Activated CD8-positive, alpha-beta memory T cell treated with anti-CD3 and anti-CD28 coated beads, Interleukin-2, amount 50 U/mL, for 24 hours (primary cell): ENCODE results near the gene SRCIN1.

Experiments
- DNase-seq: peaks from one replicate; pipeline ENCODE4 v3.0.0-alpha.2; 2020; ENCODE audit errors: extremely low read depth

SRCIN1 gene

DNA sequence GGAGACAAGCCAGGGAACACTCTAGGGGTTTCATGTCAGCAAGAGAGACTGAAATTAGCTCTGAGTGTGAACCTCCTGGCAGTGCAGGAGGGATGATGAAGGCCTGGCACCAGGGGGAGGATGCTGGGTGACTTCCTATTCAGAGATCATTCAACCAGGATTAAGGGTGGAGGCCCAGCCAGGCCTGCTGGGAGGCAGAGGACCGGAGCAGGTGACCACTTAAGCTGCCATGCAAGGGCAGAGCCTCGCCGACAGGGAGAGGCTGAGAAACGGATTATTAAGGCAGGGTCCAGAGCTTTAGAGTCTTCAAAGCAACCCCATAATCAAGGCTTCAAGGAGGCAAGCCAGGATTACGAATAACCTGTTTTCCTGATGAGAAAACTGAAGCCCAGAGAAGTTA lies 10.6 kb upstream of the SRCIN1 start:
- no peak for DNase-seq

GRCh38 chr17:38613981-38614779 lies 8.4 kb upstream of the SRCIN1 start:
- DNase-seq = no peak

DNA sequence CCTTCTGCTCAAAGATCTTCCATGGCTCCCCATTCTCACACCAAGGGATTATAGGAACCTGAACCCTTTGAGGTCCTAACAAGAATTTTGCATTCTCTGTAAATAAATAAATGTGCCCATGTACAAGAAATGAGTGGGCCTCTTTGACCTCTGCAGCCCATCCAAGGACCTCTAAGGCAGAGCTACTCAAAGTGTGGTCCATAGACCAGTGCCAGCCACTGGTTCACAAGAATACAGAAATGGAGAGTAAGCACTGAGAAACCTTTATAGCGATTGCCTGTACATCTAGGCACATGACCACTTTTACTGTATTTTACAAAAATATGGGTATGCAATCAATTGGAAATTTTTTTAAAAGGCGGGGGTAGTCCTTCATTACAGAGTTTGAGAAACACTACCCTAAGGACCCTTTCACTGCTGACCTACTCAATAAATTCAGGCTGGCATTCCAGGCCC lies 7.8 kb upstream of the SRCIN1 start:
- no peak for DNase-seq

GRCh38 chr17:38611872-38612376 lies 6.2 kb upstream of the SRCIN1 start:
- no peak for DNase-seq

DNA sequence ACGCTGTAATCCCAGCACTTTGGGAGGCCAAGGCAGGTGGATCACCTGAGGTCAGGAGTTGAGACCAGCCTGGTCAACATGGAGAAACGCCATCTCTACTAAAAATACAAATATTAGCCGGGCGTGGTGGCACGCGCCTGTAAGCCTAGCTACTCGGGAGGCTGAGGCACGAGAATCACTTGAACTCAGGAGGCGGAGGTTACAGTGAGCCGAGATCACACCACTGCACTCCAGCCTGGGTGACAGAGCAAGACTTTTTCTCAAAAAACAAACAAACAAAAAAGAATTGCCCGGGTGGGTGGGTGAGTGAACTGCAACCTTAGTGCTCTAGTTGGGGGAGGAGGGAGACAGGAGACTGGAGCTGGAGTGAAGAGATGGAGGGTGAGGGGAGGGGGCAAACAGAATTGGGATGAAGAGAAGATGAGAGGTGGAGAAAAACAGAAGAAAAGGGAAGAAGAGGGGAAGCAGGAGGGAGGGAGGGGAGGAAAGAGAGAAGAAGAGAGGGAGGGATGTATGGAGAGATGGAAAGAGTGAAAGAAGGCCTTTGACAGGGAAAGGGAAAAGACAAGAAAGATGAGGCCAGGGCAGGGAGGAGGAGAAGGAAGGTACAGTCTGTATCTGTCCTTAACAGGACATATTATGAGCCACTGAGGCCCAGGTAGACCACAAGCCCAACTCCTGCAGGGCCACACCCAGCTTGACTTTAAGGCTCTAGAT lies 5.5 kb upstream of the SRCIN1 start:
- no peak for DNase-seq

GRCh38 chr17:38609280-38610031 lies 3.7 kb upstream of the SRCIN1 start:
- no peak for DNase-seq

- no peak for DNase-seq
Measured at GRCh38 chr17:38608648-38609047, 2.9 kb upstream of the SRCIN1 start.

DNA sequence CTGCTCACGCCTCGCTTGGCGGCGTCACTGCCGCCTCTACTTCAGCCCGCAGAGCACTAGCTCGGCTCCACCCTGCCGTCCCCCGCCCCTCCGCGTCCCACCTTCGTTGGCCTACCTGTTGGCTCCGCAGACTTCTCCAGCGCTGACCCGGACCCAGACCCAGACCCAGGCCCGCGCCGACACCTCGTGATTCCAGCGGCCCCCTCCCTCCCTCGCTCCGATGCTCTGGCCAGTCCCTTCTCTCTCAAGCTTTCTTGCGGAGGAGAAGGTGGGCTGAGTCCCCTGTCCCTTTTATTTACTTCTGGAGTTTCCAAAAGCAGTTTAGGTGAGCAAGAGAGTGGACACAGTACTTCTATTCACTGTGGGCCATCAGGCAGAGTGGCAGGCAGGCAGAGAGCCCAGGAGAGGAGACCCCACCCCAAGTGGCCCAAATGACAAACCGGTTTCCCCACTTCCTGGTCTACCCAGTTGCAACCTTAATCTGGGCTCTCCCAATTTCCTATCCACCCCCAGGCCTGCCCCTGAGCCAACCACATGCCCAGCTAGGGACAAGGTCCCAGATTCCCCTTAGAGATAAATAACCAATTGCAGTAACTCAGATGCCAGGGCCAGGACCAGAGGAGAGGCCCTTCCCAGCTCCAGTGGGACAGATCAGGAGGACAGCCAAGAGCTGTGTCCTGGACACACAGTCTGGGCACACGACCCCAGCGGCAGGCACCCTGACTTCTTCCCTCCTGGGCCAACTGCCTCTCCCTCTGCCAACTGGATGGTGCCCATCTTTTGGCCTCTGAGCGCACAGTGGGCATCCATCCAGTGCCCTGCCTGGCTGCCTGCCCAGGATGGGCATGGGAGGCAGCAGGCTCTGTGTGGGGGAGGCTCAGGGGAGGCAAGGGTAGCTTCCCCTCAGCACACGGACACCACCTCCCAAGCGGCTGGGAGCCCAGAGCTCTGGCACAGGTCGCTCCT lies 1.2 kb upstream of the SRCIN1 start:
- DNase-seq = no peak

DNA sequence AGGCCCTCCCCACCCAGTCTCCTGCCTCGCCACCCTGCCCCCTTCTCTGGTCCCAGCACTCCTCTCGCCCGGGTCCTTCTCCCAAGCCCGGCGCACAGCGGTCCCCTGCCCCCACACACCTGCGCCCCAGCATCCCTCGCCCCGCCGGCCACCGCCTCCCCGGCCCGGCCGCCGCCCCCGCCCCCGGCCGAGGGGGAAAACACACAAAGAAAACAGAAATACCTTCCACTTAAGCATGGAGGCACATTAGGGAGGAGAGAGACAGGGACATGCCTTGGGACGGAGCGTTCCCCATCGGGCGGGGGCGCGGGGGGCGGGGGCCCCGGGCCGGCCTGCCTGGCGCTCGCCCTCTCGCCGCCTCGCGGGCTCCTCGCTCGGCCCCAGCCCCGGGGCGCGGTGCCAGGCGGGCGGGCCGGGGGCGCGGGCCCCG lies 326 bp downstream of the SRCIN1 start:
- DNase-seq = no peak

DNA sequence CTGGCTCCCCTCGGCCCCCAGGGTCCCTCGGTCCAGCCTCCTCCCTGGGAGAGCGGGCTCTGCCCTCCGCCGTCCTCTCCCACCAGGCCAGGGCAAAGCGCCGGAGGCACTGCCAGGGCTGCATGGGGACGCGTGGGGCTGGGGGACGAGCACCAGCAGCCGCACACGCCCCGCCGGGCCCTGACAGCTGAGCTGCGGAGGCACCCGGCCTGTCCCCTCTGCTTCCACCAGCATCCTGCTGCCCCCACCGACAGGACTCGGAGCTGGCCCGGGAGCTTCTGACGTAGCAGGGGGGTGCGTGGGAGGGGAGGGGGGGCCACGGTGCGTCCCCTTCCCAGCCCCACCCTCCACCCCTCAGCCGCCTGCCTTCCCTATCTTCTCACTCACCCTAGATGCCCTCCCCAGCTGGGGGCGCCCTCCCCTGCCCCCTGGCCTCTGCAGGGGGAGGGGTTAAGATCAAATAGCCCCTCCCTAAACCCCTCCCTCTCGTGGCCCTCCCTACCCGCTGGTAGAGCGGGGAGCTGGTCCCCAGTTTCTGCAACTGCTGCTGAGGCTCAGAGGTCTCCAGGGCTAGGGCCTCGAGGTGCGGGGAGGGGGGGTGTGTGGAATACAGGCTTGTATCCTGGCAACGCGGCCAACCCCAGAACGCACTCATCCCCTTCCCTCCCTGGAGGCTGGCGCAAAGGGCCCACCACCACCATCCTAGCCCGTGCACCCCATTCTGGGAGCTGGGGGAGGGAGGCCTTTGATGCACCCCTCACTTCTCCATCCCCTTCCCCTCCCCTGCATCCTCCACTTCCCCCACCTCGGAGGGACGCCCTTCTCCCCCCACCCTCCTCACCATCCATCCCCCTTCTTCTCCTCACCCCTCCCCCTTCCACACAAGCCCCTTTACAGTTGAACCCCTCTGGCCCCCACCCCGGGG lies 1.0 kb downstream of the SRCIN1 start:
- no peak for DNase-seq

DNA sequence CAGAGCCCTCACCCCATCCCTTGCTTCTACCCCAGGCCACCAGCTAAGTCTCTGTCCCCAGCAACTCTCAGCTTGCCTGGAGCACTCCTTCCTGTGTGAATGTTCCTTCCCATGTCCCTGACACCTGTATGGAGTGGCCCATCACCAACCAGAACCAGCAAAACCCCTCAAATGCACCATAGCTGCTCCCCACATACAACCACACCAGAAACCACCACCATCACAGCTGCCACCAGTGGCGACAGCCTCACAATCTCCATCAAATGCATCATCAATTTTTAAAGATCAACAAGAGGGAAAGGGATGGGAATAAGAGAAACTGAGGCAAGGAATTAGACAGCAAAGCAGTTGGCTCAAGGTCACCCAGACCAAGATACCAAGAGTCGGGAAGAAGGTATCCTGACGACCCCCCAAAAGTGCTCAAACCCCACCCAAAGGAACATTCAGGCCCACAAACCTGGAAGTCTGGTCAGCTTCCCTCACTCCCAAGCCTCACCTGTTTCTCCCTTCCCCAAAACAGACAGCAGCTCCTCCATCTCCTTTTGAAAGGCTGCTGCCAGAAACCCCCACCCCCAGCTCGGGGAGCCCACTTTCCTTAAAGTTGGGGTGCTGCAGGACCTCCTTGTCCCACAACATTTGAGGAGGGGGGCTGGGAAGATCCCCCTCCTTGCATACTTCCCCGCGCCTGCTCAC lies 1.8 kb downstream of the SRCIN1 start:
- no peak for DNase-seq

DNA sequence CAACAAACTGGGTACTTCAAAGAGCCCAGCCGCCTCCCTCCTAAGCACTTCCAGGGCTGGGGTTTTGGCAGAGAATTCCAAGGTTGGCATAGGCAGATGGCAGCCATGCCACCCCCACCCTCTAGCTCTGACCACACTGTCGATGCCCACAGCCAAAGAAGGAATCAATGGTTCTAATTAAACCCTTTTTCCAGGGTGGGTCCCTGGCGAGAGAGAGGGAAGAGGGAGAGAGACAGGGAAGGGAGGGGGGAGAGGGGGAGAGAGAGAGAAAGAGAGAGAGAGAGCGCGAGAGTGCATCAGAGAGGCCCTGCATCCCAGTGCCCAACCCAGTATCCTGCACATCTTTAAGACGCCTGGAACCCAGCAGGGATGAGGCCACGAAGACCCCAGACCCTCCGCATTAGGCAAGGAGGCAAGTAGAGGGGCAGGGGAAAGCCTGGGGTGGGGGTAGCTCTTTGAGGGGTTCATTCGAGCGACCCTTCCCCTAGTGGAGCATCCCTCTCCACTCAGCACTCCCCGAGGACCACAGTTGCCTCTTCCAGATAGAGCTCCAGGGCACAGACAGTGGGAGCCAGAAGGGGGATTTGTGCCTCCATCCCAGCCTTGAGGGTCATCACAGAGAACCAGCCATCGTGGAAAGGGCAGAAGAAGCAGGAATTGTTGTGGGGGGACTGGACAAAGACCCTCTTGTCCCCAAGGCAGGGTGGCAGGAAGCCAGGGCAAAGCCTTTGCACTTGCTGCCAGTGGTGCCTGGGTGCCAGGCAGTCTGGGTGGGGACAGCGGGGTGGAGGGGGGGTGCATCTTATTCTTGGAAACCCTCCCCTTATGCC lies 2.6 kb downstream of the SRCIN1 start:
- no peak for DNase-seq

- no peak for DNase-seq
Measured at GRCh38 chr17:38602453-38602852, 3.3 kb downstream of the SRCIN1 start.

DNA sequence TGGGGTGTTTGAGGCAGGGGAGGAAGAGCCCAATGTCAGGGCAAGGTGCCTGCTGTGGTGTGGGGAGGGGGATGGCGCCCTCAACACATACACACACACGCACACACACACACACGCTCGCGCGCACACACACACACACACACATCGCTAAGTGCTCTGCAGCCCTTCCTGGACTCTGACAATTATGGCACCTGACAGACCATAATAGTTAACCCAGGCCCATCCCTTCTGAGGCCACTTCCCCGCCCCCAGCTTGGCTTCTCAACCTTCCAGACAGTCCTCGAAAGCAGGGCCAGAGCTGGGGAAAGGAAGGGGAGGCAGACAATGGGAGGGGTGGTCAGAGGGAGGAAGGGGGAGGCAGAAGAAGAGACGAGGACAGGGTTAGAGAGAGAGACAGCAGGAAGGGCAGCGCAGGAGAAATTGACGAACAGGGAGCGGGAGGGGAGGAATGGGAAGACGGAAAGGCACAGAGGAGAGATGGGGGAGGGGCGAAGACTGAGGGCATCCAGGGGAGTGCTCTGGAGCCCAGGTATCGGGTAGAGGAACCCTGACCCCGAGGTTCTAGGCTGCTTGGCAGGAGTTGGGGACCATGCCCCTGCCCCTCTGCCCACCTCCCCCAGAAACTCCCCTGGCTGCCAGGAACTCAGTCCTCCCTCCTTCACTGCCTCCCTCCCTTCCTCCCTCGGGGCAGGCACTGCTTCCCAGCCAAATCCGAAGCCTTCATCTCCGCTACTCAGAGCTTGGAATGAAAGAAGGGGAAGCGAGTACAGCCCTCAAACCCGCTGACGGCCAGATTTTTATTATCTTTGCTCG lies 4.0 kb downstream of the SRCIN1 start:
- DNase-seq = no peak

DNA sequence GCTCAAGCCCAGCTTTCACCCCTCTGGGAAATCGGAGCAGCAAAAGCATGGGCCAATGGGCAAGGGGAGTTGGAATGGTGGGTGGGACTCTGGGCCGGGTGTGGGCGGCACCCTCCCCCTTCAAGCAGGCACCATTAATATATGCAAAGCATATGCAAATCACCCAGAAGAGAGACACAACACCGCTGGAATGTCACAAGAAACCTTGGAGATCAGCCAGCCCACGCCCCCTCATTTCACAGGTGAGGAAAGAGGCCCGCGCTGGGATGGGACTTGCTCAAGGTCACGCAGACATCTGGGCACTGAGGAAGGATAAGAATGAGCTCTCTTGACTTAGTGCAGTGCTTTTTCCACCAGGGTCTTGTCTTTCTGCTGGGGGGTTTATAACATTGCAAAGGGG lies 4.8 kb downstream of the SRCIN1 start:
- DNase-seq = no peak

DNA sequence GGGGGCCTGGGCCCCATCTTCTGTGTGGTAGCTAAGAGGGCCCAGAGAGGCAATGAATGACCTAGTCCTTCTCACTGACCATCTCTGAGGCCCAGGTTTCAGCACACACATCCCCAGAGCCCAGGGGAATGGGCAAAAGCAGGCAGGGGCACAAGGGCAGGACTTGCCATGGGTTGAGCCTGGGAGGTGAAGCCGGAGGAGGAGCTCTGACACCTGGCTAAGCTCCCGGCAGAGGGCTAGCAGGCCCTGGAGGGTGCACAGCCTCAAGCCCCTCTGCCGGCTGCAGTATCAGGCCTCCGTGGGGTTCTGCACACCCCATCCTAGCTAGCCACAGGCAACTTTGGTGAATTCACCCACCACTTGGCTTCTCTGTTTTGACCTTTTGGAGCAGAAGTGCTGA lies 5.3 kb downstream of the SRCIN1 start:
- DNase-seq = no peak

DNA sequence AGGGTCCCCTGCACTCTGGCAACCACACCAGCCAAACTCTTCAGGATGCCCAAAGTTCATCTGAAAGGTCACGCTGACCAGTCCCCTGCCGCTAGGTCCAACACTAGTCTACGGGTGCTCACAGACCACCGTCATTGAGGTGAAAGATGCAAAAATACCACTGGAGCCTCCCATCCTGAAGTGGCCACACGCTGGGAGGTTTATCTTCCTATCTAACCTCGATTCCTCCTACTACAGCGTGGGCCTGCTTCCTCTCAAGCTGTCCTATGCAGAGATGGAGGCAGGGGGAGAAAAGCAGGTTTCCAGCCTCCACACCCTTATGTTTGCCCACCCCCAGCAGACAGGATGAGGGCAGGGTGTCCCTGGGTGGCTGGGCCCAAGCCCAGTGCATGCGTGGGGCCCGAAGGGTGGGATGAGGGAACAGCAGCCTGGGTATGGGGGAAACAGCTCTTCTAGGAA lies 6.3 kb downstream of the SRCIN1 start:
- DNase-seq = no peak

GRCh38 chr17:38598995-38599394 lies 6.8 kb downstream of the SRCIN1 start:
- no peak for DNase-seq
